ENCODE measurements around the gene PDZRN4.

- no peak for TF ChIP-seq CTCF (IDR thresholded peaks at IDR 0.05)
- TF ChIP-seq POLR2A (IDR thresholded peaks at IDR 0.05), result no peak
These were observed 174.8 kb downstream of the PDZRN4 start for GRCh38 chr12:41362931-41363330.

Measured in Peyer's patch (tissue), 4 donors.